PC-9 (cell line): ENCODE measurements around the gene RNASEH2B. TPM values are rescaled to one million over a fixed set of nuclear protein-coding genes. Genes with fewer than 3 reads are reported as not detected.

ENCODE experiments used
- BruUV-seq: library from RNA; stranded (reverse); fragments of 400-500 nt; replicated peaks from 2 replicates; lab custom pipeline; 2021; lab: Mats Ljungman, UMichigan
- CTCF ChIA-PET: fragments of 300-600 bp; sonication (Branson Sonifier 250); formaldehyde crosslinking; loops from one replicate; lab custom pipeline; 2022; ENCODE audit warnings: antibody characterized with exemption; lab: Charles Lee
- POLR2A ChIA-PET: fragments of 300-600 bp; sonication (Branson Sonifier 250); formaldehyde crosslinking; loops from one replicate; lab custom pipeline; 2022; ENCODE audit warnings: antibody characterized with exemption; ENCODE audit not compliant: unreplicated experiment; lab: Charles Lee
- DNase-seq, 2 experiments: peaks; one replicate each; pipeline versions ENCODE4 v3.0.0 to v3.0.0-alpha.2; 2015 to 2022; ENCODE audit warnings: mixed read lengths in 1 of 2
- H2AFZ ChIP-seq: fragments of 200-600 bp; sonication (generic); 2 replicates; pipeline ENCODE4 v1.8.1; 2017; ENCODE audit warnings: antibody characterized with exemption
- H3F3A ChIP-seq: fragments of 200-600 bp; sonication (generic); 2 replicates; pipeline ENCODE4 v1.8.1; 2017; ENCODE audit warnings: antibody characterized with exemption, mild to moderate bottlenecking, low read depth; ENCODE audit not compliant: insufficient read depth
- H3K27ac ChIP-seq: fragments of 200-600 bp; sonication (generic); 2 replicates; pipeline ENCODE4 v1.6.1; 2016; ENCODE audit warnings: mixed run types
- H3K27me3 ChIP-seq: fragments of 200-600 bp; sonication (generic); 2 replicates; pipeline ENCODE4 v1.6.1; 2016; ENCODE audit warnings: low read depth, mixed run types; ENCODE audit not compliant: insufficient read depth
- H3K36me3 ChIP-seq: fragments of 200-600 bp; sonication (generic); 2 replicates; pipeline ENCODE4 v1.6.1; 2016; ENCODE audit warnings: low read depth, mixed run types
- H3K4me1 ChIP-seq: fragments of 200-600 bp; sonication (generic); replicated peaks from 2 replicates; pipeline ENCODE4 v1.6.1; 2016; ENCODE audit warnings: mixed run types; ENCODE audit not compliant: insufficient read depth
- H3K4me2 ChIP-seq: fragments of 200-600 bp; sonication (generic); 2 replicates; pipeline ENCODE4 v1.6.1; 2017; ENCODE audit warnings: mixed run types
- H3K4me3 ChIP-seq: fragments of 200-600 bp; sonication (generic); 2 replicates; pipeline ENCODE4 v1.6.1; 2016; ENCODE audit warnings: mixed run types
- H3K79me2 ChIP-seq: fragments of 200-600 bp; sonication (generic); 2 replicates; pipeline ENCODE4 v1.6.1; 2017; ENCODE audit warnings: low read depth, mixed run types
- H3K9me2 ChIP-seq: fragments of 200-600 bp; sonication (generic); 2 replicates; pipeline ENCODE4 v1.8.1; 2017; ENCODE audit warnings: mild to moderate bottlenecking; ENCODE audit not compliant: insufficient read depth
- H3K9me3 ChIP-seq: fragments of 200-600 bp; sonication (generic); 2 replicates; pipeline ENCODE4 v1.8.1; 2016; ENCODE audit warnings: low read depth; ENCODE audit not compliant: insufficient read depth
- H4K20me1 ChIP-seq: fragments of 200-600 bp; sonication (generic); 2 replicates; pipeline ENCODE4 v1.8.1; 2017; ENCODE audit not compliant: insufficient read depth
- CTCF ChIP-seq: fragments of 200-600 bp; sonication (generic); conservative IDR thresholded peaks from 2 replicates; pipeline ENCODE4 v1.6.1; 2017; ENCODE audit warnings: mixed run types, antibody characterized with exemption, mild to moderate bottlenecking, moderate library complexity
- EZH2 ChIP-seq: fragments of 200-600 bp; sonication (generic); IDR thresholded peaks from 2 replicates; pipeline ENCODE4 v1.8.0; 2017; ENCODE audit warnings: antibody characterized with exemption, low read depth
- intact Hi-C: fragments of 100-400 bp; cut with micrococcal nuclease; formaldehyde crosslinking; loops from one replicate; pipeline ENCODE4 v1.10.0; 2022; ENCODE audit not compliant: unreplicated experiment
- total RNA-seq: library from RNA; stranded (reverse); gene quantifications from 2 replicates; pipeline ENCODE4 v1.2.3, GENCODE V29; 2021

The RNASEH2B gene
- total RNA-seq, 1 experiment from 2014 or later = 45.8 TPM

- Histone ChIP-seq H3F3A (no peaks in the 10 kb centered on the region), H3K9me2 (no peaks in the 10 kb centered on the region), H3K4me2 (no peak overlapping the region), H3K27me3 (peaks cover 25% of the 10 kb centered on the region), H3K79me2 (no peaks in the 10 kb centered on the region), H2AFZ (no peak overlapping the region), H4K20me1 (no peaks in the 10 kb centered on the region), H3K36me3 (no peaks in the 10 kb centered on the region), H3K27ac (no peak overlapping the region), H3K4me1 (no peaks in the 10 kb centered on the region), H3K9me3 (no peaks in the 10 kb centered on the region), H3K4me3 (no peak overlapping the region)
- ChIA-PET POLR2A (no interaction called here), CTCF (no interaction called here)
- intact Hi-C loops = no loop called here
- DNase-seq = no peak
- TF ChIP-seq CTCF (no peak), EZH2 (no peak)
- no TSS peak for BruUV-seq
These were observed 96.0 kb downstream of the RNASEH2B start for GRCh38 chr13:51005566-51005965.

Other genes starting within 250 kb of the RNASEH2B start
- not detected in 2 replicates for gene DLEU7, start 66.1 kb upstream of the RNASEH2B start, total RNA-seq
- not detected in 2 replicates for gene C13orf42, start 201.5 kb downstream of the RNASEH2B start, total RNA-seq